Activated T-cell treated with anti-CD3 and anti-CD28 coated beads, Interleukin-2, amount 50 U/mL, for 48 hours (primary cell): Measurements from ENCODE around the gene SPOP.

Experiments
- DNase-seq, 2 experiments: peaks; one replicate each; pipeline ENCODE4 v3.0.0-alpha.2; 2020

SPOP gene

GRCh38 chr17:49583226-49583625 is 94.7 kb downstream of the SPOP start:
- DNase-seq = no peak

GRCh38 chr17:49582789-49583188 is 95.1 kb downstream of the SPOP start:
- no peak for DNase-seq

- no peak for DNase-seq
Observed at GRCh38 chr17:49582055-49582722, 95.7 kb downstream of the SPOP start.

- no peak for DNase-seq
Observed at GRCh38 chr17:49581648-49581998, 96.3 kb downstream of the SPOP start.

GRCh38 chr17:49580981-49581647 is 96.8 kb downstream of the SPOP start:
- no peak for DNase-seq

- no peak for DNase-seq
Observed at GRCh38 chr17:49580055-49580721, 97.7 kb downstream of the SPOP start.

- DNase-seq = no peak
Observed at GRCh38 chr17:49579522-49579921, 98.4 kb downstream of the SPOP start.

- DNase-seq = no peak
Observed at GRCh38 chr17:49578952-49579500, 98.9 kb downstream of the SPOP start.

GRCh38 chr17:49578414-49578813 is 99.5 kb downstream of the SPOP start:
- no peak for DNase-seq

- DNase-seq = no peak
Observed at GRCh38 chr17:49577963-49578362, 99.9 kb downstream of the SPOP start.

GRCh38 chr17:49577650-49577934 is 100.3 kb downstream of the SPOP start:
- no peak for DNase-seq

GRCh38 chr17:49576917-49577649 is 100.8 kb downstream of the SPOP start:
- DNase-seq = no peak

- peak in 1 of 2 experiments; percentile 39 for DNase-seq
Observed at GRCh38 chr17:49576088-49576916, 101.6 kb downstream of the SPOP start.

- DNase-seq = peak; percentile 84 to 87
Observed at GRCh38 chr17:49575679-49576087, 102.2 kb downstream of the SPOP start, which contains the start of gene NXPH3. NXPH3 (plus strand) TSS chr17:49575871; CDS start chr17:49576220, 349 bp downstream.

GRCh38 chr17:49574945-49575678 is 102.8 kb downstream of the SPOP start:
- DNase-seq = no peak

- DNase-seq = no peak
Observed at GRCh38 chr17:49574323-49574781, 103.5 kb downstream of the SPOP start.

GRCh38 chr17:49573510-49574322 is 104.2 kb downstream of the SPOP start:
- no peak for DNase-seq

- DNase-seq = no peak
Observed at GRCh38 chr17:49572806-49573420, 105.0 kb downstream of the SPOP start.

- no peak for DNase-seq
Observed at GRCh38 chr17:49572226-49572625, 105.7 kb downstream of the SPOP start.

GRCh38 chr17:49571764-49572163 is 106.1 kb downstream of the SPOP start:
- DNase-seq = no peak
